HG02642 (cell line): ENCODE measurements around the gene BSPH1.
"Not testable (repeated sequence)": the region's sequence is repeated elsewhere in the genome, so short reads cannot be mapped to it uniquely, and the experiment has no call there.

Source experiments
- ATAC-seq: cut with Tn5 transposase; IDR thresholded peaks from one replicate; pipeline ENCODE4 v1.9.1; 2021; ENCODE audit warnings: mild to moderate bottlenecking; ENCODE audit not compliant: unreplicated experiment, poor library complexity

The BSPH1 gene

DNA sequence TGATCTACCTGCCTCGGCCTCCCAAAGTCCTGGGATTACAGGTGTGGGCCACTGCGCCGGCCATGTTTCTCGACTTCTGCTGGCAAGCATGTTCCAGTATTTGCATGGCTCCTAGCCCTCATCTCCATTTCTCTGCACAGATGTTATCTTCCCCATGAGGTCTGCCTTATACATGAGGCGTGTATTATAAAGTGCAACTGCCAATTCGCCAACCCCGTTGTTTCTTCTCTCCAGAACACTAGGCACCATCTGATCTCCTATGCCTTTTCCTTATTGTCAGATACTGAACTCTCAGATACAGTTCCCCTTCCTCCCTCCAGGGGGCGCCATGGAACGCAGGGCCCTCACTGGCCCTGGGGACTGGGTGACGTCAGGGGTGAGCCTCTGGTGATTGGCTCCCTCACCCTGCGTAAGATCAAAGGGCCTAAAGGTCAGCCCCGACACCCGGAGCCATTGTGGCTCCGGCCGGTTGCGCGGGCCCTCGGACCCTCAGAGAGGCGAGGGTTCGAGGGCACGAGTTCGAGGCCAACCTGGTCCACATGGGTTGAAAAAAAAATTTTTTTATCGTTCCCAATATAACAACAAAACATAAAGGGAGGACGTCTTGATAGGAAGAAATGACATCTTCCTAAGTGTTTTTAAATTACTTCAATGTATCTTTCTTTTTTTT is 42.0 kb downstream of the BSPH1 start:
- not testable (repeated sequence) for ATAC-seq

DNA sequence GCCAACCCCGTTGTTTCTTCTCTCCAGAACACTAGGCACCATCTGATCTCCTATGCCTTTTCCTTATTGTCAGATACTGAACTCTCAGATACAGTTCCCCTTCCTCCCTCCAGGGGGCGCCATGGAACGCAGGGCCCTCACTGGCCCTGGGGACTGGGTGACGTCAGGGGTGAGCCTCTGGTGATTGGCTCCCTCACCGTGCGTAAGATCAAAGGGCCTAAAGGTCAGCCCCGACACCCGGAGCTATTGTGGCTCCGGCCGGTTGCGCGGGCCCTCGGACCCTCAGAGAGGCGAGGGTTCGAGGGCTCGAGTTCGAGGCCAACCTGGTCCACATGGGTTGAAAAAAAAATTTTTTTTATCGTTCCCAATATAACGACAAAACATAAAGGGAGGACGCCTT is 63.4 kb downstream of the BSPH1 start:
- not testable (repeated sequence) for ATAC-seq

DNA sequence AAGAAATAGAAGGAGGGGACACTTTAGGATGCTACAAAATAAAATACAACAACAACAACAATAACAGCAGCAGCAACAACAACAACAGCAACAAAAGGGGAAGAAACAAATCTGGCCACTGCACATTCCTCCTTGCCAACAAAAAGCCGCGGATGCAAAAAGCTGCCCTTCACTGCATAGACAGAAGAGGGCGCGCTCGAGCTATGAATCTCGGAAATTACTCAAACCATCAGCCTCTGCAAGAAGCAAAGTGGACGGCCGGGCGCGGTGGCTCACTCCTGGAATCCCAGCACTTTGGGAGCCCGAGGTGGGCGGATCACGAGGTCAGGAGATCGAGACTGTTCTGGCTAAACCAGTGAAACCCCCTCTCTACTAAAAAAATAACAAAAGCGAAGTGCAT is 71.9 kb downstream of the BSPH1 start:
- ATAC-seq: not testable (repeated sequence)
